ENCODE results near the gene TOGARAM1.

The TOGARAM1 gene

GRCh38 chr14:45082420-45082819 is 120.4 kb downstream of the TOGARAM1 start:
- no peak for DNase-seq (ENCODE audit: low read depth)
- TF ChIP-seq POLR2A (IDR thresholded peaks at IDR 0.05; ENCODE audit: extremely low read depth, insufficient read length) (no peak), CTCF (IDR thresholded peaks at IDR 0.05; ENCODE audit: low read depth, low read length) (no peak), MAX (IDR thresholded peaks at IDR 0.05; ENCODE audit: low read depth, low read length) (no peak), MYC (IDR thresholded peaks at IDR 0.05; ENCODE audit: low read depth, low read length) (no peak)
- H3K4me3 ChIP-seq (ENCODE audit: low read depth, low read length), result no peak overlapping the region

GRCh38 chr14:45083617-45083975 is 121.6 kb downstream of the TOGARAM1 start:
- TF ChIP-seq CTCF (IDR thresholded peaks at IDR 0.05; ENCODE audit: low read depth, low read length) (no peak), MYC (IDR thresholded peaks at IDR 0.05; ENCODE audit: low read depth, low read length) (no peak), MAX (IDR thresholded peaks at IDR 0.05; ENCODE audit: low read depth, low read length) (no peak), POLR2A (IDR thresholded peaks at IDR 0.05; ENCODE audit: extremely low read depth, insufficient read length) (no peak)
- DNase-seq (ENCODE audit: low read depth), result no peak
- H3K4me3 ChIP-seq (ENCODE audit: low read depth, low read length), result peak overlapping the region; percentile 61

GRCh38 chr14:45083976-45084722 is 122.2 kb downstream of the TOGARAM1 start, which contains the start of gene PRPF39:
TSS of gene PRPF39 (plus strand) at chr14:45084116. CDS start at chr14:45095240, 11,124 bp downstream.
- TF ChIP-seq POLR2A (IDR thresholded peaks at IDR 0.05; ENCODE audit: extremely low read depth, insufficient read length), result peak; percentile 92
- TF ChIP-seq MAX (IDR thresholded peaks at IDR 0.05; ENCODE audit: low read depth, low read length), result peak; percentile 98
- TF ChIP-seq CTCF (IDR thresholded peaks at IDR 0.05; ENCODE audit: low read depth, low read length), result no peak
- peak; percentile 83 for TF ChIP-seq MYC (IDR thresholded peaks at IDR 0.05; ENCODE audit: low read depth, low read length)
- peak within 1 kb of the TSS; percentile 84 for H3K4me3 ChIP-seq (ENCODE audit: low read depth, low read length)
- peak; percentile 92 for DNase-seq (ENCODE audit: low read depth)

- DNase-seq (ENCODE audit: low read depth), result peak; percentile 30
- H3K4me3 ChIP-seq (ENCODE audit: low read depth, low read length), result peak overlapping the region; percentile 84
- TF ChIP-seq POLR2A (IDR thresholded peaks at IDR 0.05; ENCODE audit: extremely low read depth, insufficient read length) (no peak), CTCF (IDR thresholded peaks at IDR 0.05; ENCODE audit: low read depth, low read length) (no peak), MYC (IDR thresholded peaks at IDR 0.05; ENCODE audit: low read depth, low read length) (no peak), MAX (IDR thresholded peaks at IDR 0.05; ENCODE audit: low read depth, low read length) (no peak)
Measured at GRCh38 chr14:45084946-45085346, 123.0 kb downstream of the TOGARAM1 start.

- no peak overlapping the region for H3K4me3 ChIP-seq (ENCODE audit: low read depth, low read length)
- DNase-seq (ENCODE audit: low read depth), result no peak
- TF ChIP-seq CTCF (IDR thresholded peaks at IDR 0.05; ENCODE audit: low read depth, low read length) (no peak), MAX (IDR thresholded peaks at IDR 0.05; ENCODE audit: low read depth, low read length) (no peak), MYC (IDR thresholded peaks at IDR 0.05; ENCODE audit: low read depth, low read length) (no peak), POLR2A (IDR thresholded peaks at IDR 0.05; ENCODE audit: extremely low read depth, insufficient read length) (no peak)
Measured at GRCh38 chr14:45089813-45090212, 127.8 kb downstream of the TOGARAM1 start.

All from NB4 (cell line).